Fibroblast of gingiva (primary cell): ENCODE measurements around the gene HTATSF1.

Experiments used
- DNase-seq: peaks from one replicate; pipeline ENCODE4 v3.0.0-alpha.2; 2011; ENCODE audit warnings: low read depth

The HTATSF1 gene

DNA sequence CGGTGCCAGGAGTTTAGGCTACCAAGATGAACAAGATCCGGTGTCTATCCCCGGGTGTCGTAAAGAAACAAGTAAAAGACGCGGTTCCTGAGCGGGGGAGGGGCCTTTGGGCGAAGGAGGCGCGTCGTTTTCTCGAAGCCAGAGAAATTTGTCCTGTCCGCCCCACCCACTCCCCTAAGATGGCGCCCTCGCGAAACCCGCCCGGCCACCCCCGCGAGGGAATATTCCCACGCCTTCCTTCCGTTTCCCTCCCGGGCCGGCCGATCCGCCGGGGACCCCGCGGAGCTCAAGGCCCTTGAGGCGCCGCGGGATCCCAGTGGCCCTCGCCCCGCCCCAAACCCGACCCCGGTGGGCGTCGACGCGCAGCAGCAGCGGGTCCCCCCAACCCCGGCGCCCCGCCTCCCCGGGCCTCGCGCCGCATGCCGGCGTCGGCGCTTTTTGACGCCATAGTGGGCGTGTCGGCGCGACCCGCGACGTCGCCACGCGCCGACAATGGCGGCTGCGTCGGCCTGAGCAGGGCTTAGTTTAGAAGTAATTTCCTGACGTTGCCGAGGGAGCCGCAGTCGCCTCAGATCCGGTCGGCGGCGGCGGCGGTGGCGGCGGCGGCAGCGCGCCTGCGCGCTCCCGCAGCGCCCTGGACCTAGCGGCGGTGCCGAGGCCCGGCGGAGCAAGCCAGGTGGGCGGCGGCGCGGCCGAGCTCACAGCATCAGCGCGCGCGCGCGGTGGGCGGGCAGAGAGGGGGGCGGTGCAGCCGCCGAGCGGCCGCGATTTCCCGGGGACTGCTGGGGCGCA, 432 bp upstream of the HTATSF1 start:
- peak; percentile 82 for DNase-seq

GRCh38 chrX:136519069-136519468, 21.7 kb downstream of the HTATSF1 start:
- DNase-seq, result no peak

- DNase-seq, result no peak
These were observed 26.4 kb downstream of the HTATSF1 start for GRCh38 chrX:136523770-136524169.

GRCh38 chrX:136525738-136526606, 28.6 kb downstream of the HTATSF1 start:
- DNase-seq, result peak; percentile 84

- no peak for DNase-seq
These were observed 31.4 kb downstream of the HTATSF1 start for GRCh38 chrX:136528645-136529315.

GRCh38 chrX:136529795-136530194, 32.4 kb downstream of the HTATSF1 start:
- no peak for DNase-seq

GRCh38 chrX:136531951-136532350, 34.6 kb downstream of the HTATSF1 start, which contains the start of gene VGLL1:
VGLL1 (plus strand) TSS chrX:136532215; CDS start chrX:136536021, 3,806 bp downstream.
- no peak for DNase-seq

DNA sequence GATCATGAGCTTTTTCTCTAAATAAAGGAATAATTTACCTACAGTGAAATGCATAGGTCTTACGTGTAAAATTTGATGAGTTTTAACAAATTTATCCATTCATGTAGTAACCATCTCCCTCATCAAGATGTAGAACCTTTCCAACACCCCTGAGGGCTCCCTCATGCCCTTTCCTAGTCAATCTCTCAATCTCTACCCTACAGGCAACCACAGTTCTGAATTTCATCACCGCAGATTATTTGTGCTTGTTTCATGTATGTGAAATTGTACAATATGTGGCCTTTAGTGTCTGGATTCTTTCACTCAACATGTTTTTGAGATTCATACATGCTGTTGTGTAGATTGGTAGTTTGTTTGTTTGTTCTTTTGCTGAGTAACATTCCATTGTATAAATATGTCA, 36.7 kb downstream of the HTATSF1 start:
- DNase-seq, result no peak

- no peak for DNase-seq
These were observed 41.4 kb downstream of the HTATSF1 start for GRCh38 chrX:136538811-136539210.

DNA sequence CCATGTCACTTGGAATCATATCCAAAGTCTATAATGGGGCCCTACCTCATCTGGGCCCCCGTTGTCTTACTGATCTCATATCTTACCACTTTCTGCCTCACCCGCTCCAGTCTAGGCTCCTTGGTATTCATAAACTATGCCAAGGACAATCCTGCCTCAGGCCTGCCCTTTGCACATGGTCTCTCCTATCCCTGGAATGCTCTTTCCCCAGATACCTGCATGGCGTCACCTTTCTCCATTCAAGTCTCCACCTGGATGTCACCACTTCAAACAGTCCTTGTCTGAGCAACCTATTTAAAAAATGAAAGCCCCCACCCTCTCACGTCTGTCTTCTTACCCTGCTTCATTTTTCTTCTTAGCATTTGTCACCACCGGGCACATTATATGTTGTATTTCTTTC, 42.8 kb downstream of the HTATSF1 start:
- no peak for DNase-seq

- DNase-seq, result no peak
These were observed 43.9 kb downstream of the HTATSF1 start for GRCh38 chrX:136541294-136541693.

DNA sequence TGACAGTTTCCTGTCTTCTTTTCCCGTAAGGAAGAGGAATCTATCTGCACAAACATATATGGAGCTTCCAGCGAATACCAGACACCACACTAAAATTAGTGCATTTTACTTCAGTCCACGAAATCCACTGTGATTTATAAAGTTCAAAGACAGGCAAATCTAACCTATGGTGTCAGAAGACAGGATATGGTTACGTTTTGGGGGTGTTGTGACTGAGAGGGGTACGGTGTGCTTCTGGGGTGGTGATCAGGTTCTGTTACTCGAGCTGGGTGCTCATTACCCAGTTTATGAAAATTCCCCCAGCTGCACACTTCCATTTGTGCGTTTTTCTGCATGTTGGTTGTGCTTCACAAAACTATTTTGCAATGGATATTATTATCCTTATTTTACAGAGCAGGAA, 44.9 kb downstream of the HTATSF1 start:
- DNase-seq, result no peak

GRCh38 chrX:136546371-136546781, 49.0 kb downstream of the HTATSF1 start:
- no peak for DNase-seq

DNA sequence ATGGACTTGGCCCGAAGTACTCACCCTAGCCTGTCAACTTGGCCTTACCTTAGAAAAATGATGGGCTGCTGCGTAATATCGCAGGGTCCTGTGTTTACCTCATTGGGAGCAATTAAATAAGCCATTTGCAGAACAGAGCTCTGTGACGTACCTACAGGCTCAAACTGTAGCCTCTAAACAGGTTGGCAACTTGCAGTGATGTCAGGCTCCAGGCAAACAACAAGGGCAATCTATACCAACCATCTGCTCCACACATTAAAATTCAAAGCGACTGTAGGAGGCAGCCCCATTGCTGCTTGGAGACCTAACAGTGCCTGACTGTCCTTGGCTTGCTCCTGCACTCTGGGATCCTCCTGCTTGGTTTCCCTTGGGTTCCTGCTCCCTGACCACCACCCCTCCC, 51.8 kb downstream of the HTATSF1 start:
- DNase-seq, result no peak

DNA sequence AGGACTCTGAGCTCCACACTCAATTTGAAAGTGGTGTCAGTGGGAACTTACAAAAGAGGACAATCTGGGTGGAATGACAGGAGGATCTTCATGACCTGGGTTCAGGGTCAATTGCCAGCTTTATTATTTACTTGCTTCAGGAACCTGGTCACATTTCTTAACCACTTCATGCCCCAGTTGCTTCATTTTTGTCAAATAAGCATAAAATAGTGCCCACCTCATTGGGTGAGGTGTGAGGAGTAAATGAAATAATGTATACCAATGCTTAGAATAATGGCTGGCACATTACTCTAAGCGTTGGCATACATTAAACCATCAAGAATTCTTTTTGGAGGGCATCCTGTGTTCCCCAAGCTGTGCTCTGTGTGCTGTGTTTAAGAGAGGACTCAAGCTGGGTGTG, 54.0 kb downstream of the HTATSF1 start:
- DNase-seq, result no peak

DNA sequence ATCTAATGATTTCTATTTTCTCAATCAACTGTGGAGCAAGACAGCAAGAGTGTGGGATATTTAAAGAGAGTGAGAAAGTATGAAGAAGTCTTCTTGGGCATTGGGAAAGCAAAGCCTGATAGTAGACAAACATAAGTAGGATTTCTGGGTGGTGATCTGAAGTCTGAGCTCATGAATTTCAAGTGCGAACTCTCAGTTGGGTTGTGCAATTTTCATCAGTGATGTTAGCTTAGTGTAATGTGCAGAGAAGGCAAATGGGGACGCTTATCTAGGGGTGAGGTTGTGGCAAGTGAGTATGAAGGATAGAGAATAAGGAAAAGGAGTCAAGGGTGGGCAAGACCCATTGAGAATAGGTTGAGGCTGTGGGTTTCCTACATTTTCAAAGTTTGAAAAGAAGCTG, 58.3 kb downstream of the HTATSF1 start:
- no peak for DNase-seq
